GM23338 (cell line): ENCODE measurements around the gene ORC3. TPM values are rescaled to one million over a fixed set of nuclear protein-coding genes. Genes with fewer than 3 reads are reported as not detected.

Experiments used
- ATAC-seq: fragments of 200-7000 bp; cut with Tn5 transposase; 3 replicates; pipeline ENCODE4 v1.9.1; 2020
- DNase-seq: peaks from one replicate; pipeline ENCODE4 v3.0.0-alpha.2; 2015; ENCODE audit warnings: low spot score
- H2AFZ ChIP-seq: fragments of 200-600 bp; sonication (generic); 2 replicates; pipeline ENCODE4 v1.8.0; 2016; ENCODE audit warnings: antibody characterized with exemption, mild to moderate bottlenecking, moderate library complexity
- H3F3A ChIP-seq: fragments of 200-600 bp; sonication (generic); replicated peaks from 2 replicates; pipeline ENCODE4 v1.8.0; 2017; ENCODE audit warnings: antibody characterized with exemption, mixed run types, low read depth
- H3K27ac ChIP-seq: fragments of 200-600 bp; sonication (generic); 2 replicates; pipeline ENCODE4 v1.6.1; 2016; ENCODE audit warnings: low read depth
- H3K27me3 ChIP-seq: fragments of 200-600 bp; sonication (generic); 2 replicates; pipeline ENCODE4 v1.8.0; 2016; ENCODE audit warnings: mild to moderate bottlenecking, mixed run types, moderate library complexity; ENCODE audit not compliant: insufficient read depth
- H3K36me3 ChIP-seq: fragments of 200-600 bp; sonication (generic); 2 replicates; pipeline ENCODE4 v1.8.0; 2016; ENCODE audit warnings: mild to moderate bottlenecking; ENCODE audit not compliant: insufficient read depth
- H3K4me1 ChIP-seq: fragments of 200-600 bp; sonication (generic); 2 replicates; pipeline ENCODE4 v1.8.0; 2016; ENCODE audit warnings: mild to moderate bottlenecking, moderate library complexity; ENCODE audit not compliant: insufficient read depth
- H3K4me2 ChIP-seq: fragments of 200-600 bp; sonication (generic); 2 replicates; pipeline ENCODE4 v1.7.1; 2017; ENCODE audit warnings: mixed run types
- H3K4me3 ChIP-seq: fragments of 200-600 bp; sonication (generic); 2 replicates; pipeline ENCODE4 v1.6.1; 2016; ENCODE audit warnings: mixed run types
- H3K79me2 ChIP-seq: fragments of 200-600 bp; sonication (generic); replicated peaks from 2 replicates; pipeline ENCODE4 v1.8.0; 2017; ENCODE audit warnings: mild to moderate bottlenecking; ENCODE audit not compliant: insufficient read depth
- H3K9me2 ChIP-seq: fragments of 200-600 bp; sonication (generic); 2 replicates; pipeline ENCODE4 v1.8.0; 2017; ENCODE audit not compliant: insufficient read depth
- H4K20me1 ChIP-seq: fragments of 200-600 bp; sonication (generic); replicated peaks from 2 replicates; pipeline ENCODE4 v1.8.0; 2017; ENCODE audit warnings: mild to moderate bottlenecking; ENCODE audit not compliant: insufficient read depth
- H3K27ac Mint-ChIP-seq: 2 replicates; pipeline ENCODE4 v1.8.0; 2020; ENCODE audit warnings: inconsistent platforms, mild to moderate bottlenecking, moderate library complexity, mixed read lengths
- H3K27me3 Mint-ChIP-seq: 3 replicates; pipeline ENCODE4 v1.8.0; 2022; ENCODE audit warnings: low read depth, mild to moderate bottlenecking, moderate library complexity, mixed read lengths, inconsistent platforms; ENCODE audit not compliant: insufficient read depth, poor library complexity
- H3K36me3 Mint-ChIP-seq: 3 replicates; pipeline ENCODE4 v1.8.0; 2021; ENCODE audit warnings: low read depth, mild to moderate bottlenecking, inconsistent platforms, moderate library complexity, mixed read lengths
- H3K4me1 Mint-ChIP-seq: 3 replicates; pipeline ENCODE4 v1.8.0; 2020; ENCODE audit warnings: mild to moderate bottlenecking, inconsistent platforms, mixed read lengths
- H3K4me3 Mint-ChIP-seq: 3 replicates; pipeline ENCODE4 v1.8.0; 2021; ENCODE audit warnings: moderate library complexity, mild to moderate bottlenecking, inconsistent platforms, mixed read lengths
- H3K9me3 Mint-ChIP-seq: 3 replicates; pipeline ENCODE4 v1.8.0; 2020; ENCODE audit warnings: moderate library complexity, mild to moderate bottlenecking, inconsistent platforms, mixed read lengths
- CREB1 ChIP-seq: fragments of 250-450 bp; sonication (Bioruptor Pico); IDR thresholded peaks from 2 replicates; pipeline ENCODE4 v1.5.0; 2020; ENCODE audit warnings: low read depth, mild to moderate bottlenecking, moderate library complexity
- EZH2 ChIP-seq: fragments of 200-600 bp; sonication (generic); IDR thresholded peaks from one replicate; pipeline ENCODE4 v1.8.0; 2017; ENCODE audit warnings: antibody characterized with exemption, mild to moderate bottlenecking, low read depth; ENCODE audit not compliant: unreplicated experiment
- EZH2phosphoT487 ChIP-seq: fragments of 200-600 bp; sonication (generic); IDR thresholded peaks from one replicate; pipeline ENCODE4 v1.8.1; 2018; ENCODE audit warnings: antibody characterized with exemption; ENCODE audit not compliant: unreplicated experiment
- JUNB ChIP-seq: IDR thresholded peaks from one replicate; pipeline ENCODE4 v1.6.1; 2016; ENCODE audit warnings: antibody characterized with exemption; ENCODE audit not compliant: unreplicated experiment
- STAT1 ChIP-seq: IDR thresholded peaks from one replicate; pipeline ENCODE4 v1.6.1; 2016; ENCODE audit warnings: antibody characterized with exemption; ENCODE audit not compliant: unreplicated experiment
- ZNF114 ChIP-seq: fragments of 250-450 bp; sonication (Bioruptor Pico); IDR thresholded peaks from 2 replicates; pipeline ENCODE4 v1.5.0; 2020; ENCODE audit warnings: mild to moderate bottlenecking, moderate library complexity
- polyA plus RNA-seq: library from polyadenylated mRNA; unstranded; fragments of >200 nt; fragmentation: Nextera tagmentation; extraction: Ambion mirVana; gene quantifications from 2 replicates; pipeline ENCODE4 v1.2.1, GENCODE V29; 2016
- total RNA-seq: library from RNA; depleted of rRNA; stranded (reverse); fragments of >200 nt; shearing (Covaris generic); gene quantifications from 2 replicates; pipeline ENCODE4 v1.2.3, GENCODE V29; 2014
- TF ChIP-seq, protein P1 (sequence below): IDR thresholded peaks from one replicate; pipeline ENCODE4 v1.6.1; 2018; ENCODE audit warnings: antibody characterized with exemption; ENCODE audit not compliant: unreplicated experiment
- TF ChIP-seq, protein P2 (sequence below): fragments of 250-450 bp; sonication (Bioruptor Pico); IDR thresholded peaks from 2 replicates; pipeline ENCODE4 v1.5.0; 2020; ENCODE audit warnings: mild to moderate bottlenecking, moderate library complexity
- TF ChIP-seq, protein P3 (sequence below), 2 experiments: fragments of 200-600 bp in 1 of 2; sonication (generic) in 1 of 2; conservative IDR thresholded peaks; 2 replicates each; pipeline versions ENCODE4 v1.5.1 to v1.6.1; 2016 to 2017; ENCODE audit warnings: antibody characterized with exemption in 2 of 2, low read depth in 2 of 2, mild to moderate bottlenecking in 2 of 2, moderate library complexity in 1 of 2

The ORC3 gene
- total and polyA plus RNA-seq, 2 experiments from 2014 or later, result 53.1 to 78.4 TPM

DNA sequence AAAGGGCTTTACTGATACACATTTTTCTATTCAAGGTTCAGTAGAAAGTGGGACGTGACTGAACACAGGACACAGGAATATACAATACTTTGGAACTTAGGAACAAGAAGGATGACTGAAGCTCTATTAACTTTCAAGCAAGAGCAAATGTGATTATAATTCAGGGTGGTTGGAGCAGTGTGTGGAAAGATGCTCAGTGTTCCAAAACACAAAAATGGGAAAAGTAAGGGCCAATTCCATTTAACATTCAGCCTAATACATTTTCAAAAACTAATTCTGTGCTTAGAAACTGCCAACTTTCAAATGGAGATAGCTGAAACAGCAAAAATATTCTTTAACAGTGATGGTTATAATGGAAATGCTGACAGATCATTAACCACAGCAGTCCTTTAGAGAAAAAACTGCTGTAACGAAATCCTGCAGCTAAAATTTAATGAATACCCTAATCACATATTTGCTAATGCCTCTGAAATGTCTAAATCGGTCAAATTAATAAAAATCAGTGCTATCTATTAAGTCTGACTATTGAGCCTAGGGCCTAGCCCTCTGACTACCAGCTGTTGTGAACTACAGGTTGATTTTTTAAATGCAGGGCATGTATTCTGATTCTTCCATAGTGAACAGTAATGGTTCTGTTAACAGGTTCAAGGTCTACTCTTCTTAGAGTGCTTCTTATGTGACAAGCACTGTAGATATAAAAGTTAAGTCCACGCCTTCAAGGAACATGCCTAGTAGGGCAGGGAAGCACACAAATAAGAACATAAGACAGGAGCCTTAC is 46.0 kb upstream of the ORC3 start (continued):
- TF ChIP-seq, protein P1, sequence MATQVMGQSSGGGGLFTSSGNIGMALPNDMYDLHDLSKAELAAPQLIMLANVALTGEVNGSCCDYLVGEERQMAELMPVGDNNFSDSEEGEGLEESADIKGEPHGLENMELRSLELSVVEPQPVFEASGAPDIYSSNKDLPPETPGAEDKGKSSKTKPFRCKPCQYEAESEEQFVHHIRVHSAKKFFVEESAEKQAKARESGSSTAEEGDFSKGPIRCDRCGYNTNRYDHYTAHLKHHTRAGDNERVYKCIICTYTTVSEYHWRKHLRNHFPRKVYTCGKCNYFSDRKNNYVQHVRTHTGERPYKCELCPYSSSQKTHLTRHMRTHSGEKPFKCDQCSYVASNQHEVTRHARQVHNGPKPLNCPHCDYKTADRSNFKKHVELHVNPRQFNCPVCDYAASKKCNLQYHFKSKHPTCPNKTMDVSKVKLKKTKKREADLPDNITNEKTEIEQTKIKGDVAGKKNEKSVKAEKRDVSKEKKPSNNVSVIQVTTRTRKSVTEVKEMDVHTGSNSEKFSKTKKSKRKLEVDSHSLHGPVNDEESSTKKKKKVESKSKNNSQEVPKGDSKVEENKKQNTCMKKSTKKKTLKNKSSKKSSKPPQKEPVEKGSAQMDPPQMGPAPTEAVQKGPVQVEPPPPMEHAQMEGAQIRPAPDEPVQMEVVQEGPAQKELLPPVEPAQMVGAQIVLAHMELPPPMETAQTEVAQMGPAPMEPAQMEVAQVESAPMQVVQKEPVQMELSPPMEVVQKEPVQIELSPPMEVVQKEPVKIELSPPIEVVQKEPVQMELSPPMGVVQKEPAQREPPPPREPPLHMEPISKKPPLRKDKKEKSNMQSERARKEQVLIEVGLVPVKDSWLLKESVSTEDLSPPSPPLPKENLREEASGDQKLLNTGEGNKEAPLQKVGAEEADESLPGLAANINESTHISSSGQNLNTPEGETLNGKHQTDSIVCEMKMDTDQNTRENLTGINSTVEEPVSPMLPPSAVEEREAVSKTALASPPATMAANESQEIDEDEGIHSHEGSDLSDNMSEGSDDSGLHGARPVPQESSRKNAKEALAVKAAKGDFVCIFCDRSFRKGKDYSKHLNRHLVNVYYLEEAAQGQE, result no peak
- TF ChIP-seq STAT1 (no peak), CREB1 (no peak)

DNA sequence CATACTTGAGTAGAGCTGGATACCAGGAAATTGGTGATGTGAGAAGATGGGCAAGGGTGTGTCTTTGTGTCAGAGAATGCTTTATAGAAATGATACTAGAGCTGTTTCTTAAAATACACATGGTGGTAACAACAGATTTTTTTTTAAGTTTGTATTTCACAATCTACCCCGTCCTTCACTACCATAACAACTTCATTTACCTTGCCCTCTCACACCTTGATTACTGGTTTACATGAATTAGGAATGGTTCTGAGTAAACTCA is 45.5 kb upstream of the ORC3 start:
- Histone ChIP-seq H3K4me1 (no peaks in the 10 kb centered on the region), H3K27me3 (no peaks in the 10 kb centered on the region), H3K27ac (no peak overlapping the region), H3F3A (no peaks in the 10 kb centered on the region), H3K9me2 (no peaks in the 10 kb centered on the region), H3K4me3 (no peak overlapping the region), H3K79me2 (no peaks in the 10 kb centered on the region), H3K4me2 (no peak overlapping the region), H3K36me3 (peaks cover 29% of the 10 kb centered on the region), H4K20me1 (no peaks in the 10 kb centered on the region; the same call in 1 of the 2 replicates), H2AFZ (no peak overlapping the region)
- TF ChIP-seq ZNF114 (CRISPR knock-in tag) (no peak), JUNB (no peak), CREB1 (no peak), EZH2phosphoT487 (no peak), EZH2 (no peak)
- TF ChIP-seq, protein P2, sequence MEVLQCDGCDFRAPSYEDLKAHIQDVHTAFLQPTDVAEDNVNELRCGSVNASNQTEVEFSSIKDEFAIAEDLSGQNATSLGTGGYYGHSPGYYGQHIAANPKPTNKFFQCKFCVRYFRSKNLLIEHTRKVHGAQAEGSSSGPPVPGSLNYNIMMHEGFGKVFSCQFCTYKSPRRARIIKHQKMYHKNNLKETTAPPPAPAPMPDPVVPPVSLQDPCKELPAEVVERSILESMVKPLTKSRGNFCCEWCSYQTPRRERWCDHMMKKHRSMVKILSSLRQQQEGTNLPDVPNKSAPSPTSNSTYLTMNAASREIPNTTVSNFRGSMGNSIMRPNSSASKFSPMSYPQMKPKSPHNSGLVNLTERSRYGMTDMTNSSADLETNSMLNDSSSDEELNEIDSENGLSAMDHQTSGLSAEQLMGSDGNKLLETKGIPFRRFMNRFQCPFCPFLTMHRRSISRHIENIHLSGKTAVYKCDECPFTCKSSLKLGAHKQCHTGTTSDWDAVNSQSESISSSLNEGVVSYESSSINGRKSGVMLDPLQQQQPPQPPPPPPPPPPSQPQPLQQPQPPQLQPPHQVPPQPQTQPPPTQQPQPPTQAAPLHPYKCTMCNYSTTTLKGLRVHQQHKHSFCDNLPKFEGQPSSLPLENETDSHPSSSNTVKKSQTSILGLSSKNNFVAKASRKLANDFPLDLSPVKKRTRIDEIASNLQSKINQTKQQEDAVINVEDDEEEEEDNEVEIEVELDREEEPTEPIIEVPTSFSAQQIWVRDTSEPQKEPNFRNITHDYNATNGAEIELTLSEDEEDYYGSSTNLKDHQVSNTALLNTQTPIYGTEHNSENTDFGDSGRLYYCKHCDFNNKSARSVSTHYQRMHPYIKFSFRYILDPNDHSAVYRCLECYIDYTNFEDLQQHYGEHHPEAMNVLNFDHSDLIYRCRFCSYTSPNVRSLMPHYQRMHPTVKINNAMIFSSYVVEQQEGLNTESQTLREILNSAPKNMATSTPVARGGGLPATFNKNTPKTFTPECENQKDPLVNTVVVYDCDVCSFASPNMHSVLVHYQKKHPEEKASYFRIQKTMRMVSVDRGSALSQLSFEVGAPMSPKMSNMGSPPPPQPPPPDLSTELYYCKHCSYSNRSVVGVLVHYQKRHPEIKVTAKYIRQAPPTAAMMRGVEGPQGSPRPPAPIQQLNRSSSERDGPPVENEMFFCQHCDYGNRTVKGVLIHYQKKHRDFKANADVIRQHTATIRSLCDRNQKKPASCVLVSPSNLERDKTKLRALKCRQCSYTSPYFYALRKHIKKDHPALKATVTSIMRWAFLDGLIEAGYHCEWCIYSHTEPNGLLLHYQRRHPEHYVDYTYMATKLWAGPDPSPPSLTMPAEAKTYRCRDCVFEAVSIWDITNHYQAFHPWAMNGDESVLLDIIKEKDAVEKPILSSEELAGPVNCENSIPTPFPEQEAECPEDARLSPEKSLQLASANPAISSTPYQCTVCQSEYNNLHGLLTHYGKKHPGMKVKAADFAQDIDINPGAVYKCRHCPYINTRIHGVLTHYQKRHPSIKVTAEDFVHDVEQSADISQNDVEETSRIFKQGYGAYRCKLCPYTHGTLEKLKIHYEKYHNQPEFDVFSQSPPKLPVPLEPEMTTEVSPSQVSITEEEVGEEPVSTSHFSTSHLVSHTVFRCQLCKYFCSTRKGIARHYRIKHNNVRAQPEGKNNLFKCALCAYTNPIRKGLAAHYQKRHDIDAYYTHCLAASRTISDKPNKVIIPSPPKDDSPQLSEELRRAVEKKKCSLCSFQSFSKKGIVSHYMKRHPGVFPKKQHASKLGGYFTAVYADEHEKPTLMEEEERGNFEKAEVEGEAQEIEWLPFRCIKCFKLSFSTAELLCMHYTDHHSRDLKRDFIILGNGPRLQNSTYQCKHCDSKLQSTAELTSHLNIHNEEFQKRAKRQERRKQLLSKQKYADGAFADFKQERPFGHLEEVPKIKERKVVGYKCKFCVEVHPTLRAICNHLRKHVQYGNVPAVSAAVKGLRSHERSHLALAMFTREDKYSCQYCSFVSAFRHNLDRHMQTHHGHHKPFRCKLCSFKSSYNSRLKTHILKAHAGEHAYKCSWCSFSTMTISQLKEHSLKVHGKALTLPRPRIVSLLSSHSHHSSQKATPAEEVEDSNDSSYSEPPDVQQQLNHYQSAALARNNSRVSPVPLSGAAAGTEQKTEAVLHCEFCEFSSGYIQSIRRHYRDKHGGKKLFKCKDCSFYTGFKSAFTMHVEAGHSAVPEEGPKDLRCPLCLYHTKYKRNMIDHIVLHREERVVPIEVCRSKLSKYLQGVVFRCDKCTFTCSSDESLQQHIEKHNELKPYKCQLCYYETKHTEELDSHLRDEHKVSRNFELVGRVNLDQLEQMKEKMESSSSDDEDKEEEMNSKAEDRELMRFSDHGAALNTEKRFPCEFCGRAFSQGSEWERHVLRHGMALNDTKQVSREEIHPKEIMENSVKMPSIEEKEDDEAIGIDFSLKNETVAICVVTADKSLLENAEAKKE (CRISPR knock-in tag), result no peak
- TF ChIP-seq, protein P3, sequence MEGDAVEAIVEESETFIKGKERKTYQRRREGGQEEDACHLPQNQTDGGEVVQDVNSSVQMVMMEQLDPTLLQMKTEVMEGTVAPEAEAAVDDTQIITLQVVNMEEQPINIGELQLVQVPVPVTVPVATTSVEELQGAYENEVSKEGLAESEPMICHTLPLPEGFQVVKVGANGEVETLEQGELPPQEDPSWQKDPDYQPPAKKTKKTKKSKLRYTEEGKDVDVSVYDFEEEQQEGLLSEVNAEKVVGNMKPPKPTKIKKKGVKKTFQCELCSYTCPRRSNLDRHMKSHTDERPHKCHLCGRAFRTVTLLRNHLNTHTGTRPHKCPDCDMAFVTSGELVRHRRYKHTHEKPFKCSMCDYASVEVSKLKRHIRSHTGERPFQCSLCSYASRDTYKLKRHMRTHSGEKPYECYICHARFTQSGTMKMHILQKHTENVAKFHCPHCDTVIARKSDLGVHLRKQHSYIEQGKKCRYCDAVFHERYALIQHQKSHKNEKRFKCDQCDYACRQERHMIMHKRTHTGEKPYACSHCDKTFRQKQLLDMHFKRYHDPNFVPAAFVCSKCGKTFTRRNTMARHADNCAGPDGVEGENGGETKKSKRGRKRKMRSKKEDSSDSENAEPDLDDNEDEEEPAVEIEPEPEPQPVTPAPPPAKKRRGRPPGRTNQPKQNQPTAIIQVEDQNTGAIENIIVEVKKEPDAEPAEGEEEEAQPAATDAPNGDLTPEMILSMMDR (conservative IDR thresholded peaks at IDR 0.05; ENCODE audit: low read depth in 2 of 2), result no peak
- H3K27ac Mint-ChIP-seq, result no peak overlapping the region
- peaks cover 2% of the 10 kb centered on the region for H3K27me3 Mint-ChIP-seq
- no peak for ATAC-seq
- DNase-seq, result no peak
- peaks cover 53% of the 10 kb centered on the region for H3K36me3 Mint-ChIP-seq
- H3K4me1 Mint-ChIP-seq, result no peaks in the 10 kb centered on the region
- H3K9me3 Mint-ChIP-seq, result peaks cover 18% of the 10 kb centered on the region
- no peak overlapping the region for H3K4me3 Mint-ChIP-seq
